C4-2B (cell line): Measurements from ENCODE around the gene DDX24.

Experiments used
- H3K27ac ChIP-seq: fragments of 450-650 bp; 2 replicates; pipeline ENCODE4 v1.5.1; 2017
- ZFX ChIP-seq: fragments of 450-650 bp; IDR thresholded peaks from 2 replicates; pipeline ENCODE4 v1.6.1; 2017
- TF ChIP-seq, protein P1 (sequence below): fragments of 450-650 bp; conservative IDR thresholded peaks from 2 replicates; pipeline ENCODE4 v1.5.1; 2017; ENCODE audit warnings: mild to moderate bottlenecking

Gene DDX24

DNA sequence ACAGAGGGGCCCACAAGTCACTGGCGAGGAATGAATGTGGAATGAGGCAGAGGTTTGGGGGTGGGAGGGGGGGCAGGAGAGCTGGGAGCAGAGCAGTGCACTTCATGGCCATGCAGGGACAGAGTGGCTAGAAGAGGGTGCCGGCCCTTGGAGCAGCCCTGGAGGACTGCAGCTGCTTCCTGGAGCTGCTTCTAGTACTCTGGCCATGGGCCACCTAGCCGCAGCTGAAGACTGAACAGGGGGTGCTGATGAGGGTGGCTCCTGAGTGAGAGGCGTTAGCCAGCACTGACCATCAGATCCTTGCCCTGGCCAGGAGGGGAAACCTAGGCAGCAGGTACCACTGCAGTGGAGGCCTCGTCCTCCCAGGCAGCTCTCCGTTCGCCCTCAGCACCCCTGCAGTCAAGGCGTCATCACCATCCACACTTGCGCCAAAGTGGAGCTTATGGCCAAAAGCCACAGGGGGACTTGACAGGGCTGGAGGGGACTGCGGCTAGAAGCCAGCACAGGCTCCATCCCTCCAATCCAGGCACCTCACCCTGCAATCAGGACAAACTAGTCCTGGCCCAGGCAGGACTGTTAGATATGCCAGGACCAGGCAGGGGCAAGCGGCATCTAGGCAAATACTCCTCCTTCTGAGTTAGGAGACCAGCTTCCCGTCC lies 38.4 kb downstream of the DDX24 start:
- TF ChIP-seq, protein P1, sequence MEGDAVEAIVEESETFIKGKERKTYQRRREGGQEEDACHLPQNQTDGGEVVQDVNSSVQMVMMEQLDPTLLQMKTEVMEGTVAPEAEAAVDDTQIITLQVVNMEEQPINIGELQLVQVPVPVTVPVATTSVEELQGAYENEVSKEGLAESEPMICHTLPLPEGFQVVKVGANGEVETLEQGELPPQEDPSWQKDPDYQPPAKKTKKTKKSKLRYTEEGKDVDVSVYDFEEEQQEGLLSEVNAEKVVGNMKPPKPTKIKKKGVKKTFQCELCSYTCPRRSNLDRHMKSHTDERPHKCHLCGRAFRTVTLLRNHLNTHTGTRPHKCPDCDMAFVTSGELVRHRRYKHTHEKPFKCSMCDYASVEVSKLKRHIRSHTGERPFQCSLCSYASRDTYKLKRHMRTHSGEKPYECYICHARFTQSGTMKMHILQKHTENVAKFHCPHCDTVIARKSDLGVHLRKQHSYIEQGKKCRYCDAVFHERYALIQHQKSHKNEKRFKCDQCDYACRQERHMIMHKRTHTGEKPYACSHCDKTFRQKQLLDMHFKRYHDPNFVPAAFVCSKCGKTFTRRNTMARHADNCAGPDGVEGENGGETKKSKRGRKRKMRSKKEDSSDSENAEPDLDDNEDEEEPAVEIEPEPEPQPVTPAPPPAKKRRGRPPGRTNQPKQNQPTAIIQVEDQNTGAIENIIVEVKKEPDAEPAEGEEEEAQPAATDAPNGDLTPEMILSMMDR: no peak
- TF ChIP-seq ZFX: no peak
- H3K27ac ChIP-seq: no peak overlapping the region

DNA sequence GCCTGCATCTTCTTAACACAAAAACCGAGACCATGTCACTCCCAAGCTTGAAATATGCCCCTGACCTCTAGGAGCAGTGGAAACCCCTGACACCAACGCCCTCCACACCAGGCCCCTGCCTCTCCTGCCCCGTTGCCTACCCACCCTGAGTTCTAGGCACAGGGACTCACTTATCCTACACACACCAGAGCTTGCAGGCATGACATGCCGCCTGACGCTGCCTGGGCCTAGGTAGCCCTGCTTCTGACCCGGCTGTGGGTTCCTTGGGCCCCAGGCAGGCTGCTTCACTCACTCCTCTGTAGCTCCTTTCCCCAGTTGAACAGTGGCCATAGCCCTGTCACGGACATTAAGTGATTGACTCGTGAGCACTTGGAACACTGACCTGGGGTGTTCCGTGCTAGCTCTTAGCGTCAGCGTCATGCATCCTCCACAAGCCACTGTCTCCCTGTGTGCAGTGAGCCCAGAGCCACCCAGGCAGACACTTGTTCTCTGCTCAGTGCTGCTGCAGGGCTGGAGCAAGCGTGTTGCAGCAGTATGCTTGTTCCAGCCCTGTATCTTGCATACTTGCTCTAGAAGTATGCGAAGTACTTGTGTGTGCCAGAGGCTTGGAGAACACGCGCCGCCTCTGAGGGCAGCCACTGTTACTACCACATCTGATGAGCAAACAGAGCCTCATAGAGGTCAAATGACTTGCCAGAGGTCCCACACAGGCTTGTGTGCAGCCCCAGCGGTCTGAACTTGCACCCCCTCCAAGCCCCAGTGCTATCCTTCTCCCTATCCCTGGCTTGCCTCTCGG lies 39.3 kb downstream of the DDX24 start:
- no peak overlapping the region for H3K27ac ChIP-seq
- TF ChIP-seq ZFX: no peak
- TF ChIP-seq, protein P1: no peak

DNA sequence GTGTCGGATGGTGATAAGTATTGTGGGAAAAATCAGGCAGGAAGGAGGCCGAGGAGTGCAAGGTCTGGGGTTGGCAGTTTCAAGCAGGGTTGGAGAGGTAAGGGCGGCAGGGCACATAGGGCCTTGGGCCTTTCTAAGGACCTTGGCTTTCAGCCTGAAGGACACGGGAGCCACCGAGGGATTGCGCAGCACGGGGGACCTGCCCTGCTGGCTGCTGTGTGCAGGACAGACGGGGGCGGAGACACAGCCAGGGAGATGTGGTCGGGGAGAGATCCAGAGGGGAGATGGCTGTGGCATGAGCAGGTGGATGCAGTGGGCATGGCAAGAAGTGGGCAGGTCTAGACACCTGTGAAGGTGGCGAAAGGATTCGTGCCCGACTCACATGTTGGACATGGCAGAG lies 40.2 kb downstream of the DDX24 start:
- TF ChIP-seq, protein P1: no peak
- no peak for TF ChIP-seq ZFX
- no peak overlapping the region for H3K27ac ChIP-seq

DNA sequence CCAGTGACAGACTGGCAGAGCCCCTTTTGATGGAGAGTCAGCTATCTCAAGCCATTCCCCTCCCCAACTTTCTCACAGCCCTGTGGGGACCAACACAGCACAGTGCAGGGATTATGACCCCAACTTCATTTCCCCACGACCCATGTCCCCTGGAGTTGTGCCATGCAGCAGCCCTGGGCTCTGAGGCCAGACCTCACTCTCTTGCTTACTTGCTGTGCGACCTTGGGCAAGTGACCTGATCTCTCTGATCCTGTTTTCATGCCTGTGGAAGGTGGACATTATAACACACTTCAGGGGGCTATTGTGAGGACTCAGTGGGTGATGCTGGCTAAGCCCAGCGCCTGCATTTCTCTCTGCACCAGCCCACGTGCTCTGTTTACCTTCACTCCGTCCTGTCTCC lies 40.8 kb downstream of the DDX24 start:
- no peak overlapping the region for H3K27ac ChIP-seq
- TF ChIP-seq ZFX: no peak
- TF ChIP-seq, protein P1: no peak

DNA sequence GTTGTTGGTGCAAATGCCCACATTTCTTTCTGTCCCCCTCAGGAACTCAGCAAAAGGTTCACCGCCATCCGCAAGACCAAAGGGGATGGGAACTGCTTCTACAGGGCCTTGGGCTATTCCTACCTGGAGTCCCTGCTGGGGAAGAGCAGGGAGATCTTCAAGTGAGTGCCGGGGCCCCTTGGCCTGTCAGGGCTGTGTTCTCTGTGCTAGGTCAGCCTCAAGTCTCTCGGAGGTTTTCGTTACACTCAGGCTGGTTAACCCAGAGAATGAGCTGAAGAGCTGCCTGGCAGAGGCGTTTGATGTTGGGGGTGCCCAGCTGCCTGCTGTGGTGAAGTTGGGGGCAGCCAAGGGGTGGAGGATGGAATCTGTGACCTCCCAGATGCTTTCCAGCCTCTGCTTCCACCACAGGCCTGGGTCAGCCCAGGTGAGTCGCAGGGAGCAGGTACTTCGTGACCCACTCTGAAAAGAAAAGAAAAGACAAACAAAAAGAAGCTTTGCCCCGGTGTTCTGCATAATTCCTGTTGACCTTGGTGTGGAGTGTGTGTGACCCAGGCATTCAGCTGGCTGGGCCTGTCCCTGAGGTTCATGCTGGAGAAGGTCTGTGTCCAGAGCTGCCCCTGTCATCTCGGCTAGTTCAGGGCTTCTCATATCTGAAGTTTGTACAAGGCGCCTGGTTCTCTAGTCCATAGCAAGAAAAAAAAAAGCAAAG lies 41.9 kb downstream of the DDX24 start:
- H3K27ac ChIP-seq: no peak overlapping the region
- no peak for TF ChIP-seq ZFX
- TF ChIP-seq, protein P1: no peak

DNA sequence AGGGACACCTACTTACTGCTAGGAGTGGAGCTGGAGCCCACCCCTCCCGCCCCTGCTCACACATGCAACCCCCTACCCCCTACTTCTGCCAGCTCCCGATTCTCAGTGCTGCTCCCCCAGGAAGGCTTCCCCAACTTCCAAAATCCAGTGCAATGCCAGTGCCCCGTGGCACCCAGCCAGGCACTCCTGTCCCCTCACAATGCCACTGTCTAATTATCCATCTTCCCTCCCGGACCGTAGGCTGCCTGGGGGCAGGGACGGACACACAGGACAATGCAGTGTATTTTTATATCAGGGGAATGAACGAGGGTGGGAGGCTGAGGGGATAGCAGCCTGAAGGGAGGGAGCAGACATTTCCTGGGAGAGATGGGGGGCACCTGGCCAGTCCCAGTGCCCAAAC lies 42.5 kb downstream of the DDX24 start:
- no peak for TF ChIP-seq ZFX
- TF ChIP-seq, protein P1: no peak

DNA sequence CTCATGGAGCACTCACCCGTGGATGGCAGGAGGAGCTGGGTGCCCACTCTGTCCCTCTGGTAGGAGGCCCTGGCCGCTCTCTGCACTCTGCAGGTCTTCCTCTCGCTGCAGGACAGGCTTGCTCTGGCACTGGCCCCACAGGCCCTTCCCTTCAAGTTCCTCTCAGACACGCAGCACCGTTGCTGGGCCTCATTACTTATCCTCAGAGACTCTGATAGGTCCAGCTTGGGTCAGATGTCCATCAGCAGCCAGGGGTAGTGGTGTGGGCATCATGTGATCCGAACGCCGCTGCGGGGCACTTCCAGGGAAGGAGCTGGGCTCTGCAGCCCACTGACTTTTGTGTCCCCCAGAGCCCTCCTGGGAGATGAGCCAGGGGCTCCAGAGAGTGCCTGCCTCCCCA lies 43.0 kb downstream of the DDX24 start:
- TF ChIP-seq, protein P1: no peak
- no peak for TF ChIP-seq ZFX
- no peak overlapping the region for H3K27ac ChIP-seq

More for the DNA sequence above, 42.5 kb downstream of the DDX24 start:
- H3K27ac ChIP-seq: no peak overlapping the region
